Lung (tissue), 12 donors: ENCODE results near the gene FOXP3. TPM values are rescaled to one million over a fixed set of nuclear protein-coding genes. Genes with fewer than 3 reads are reported as not detected.
"Not testable (repeated sequence)": the region's sequence is repeated elsewhere in the genome, so short reads cannot be mapped to it uniquely, and the experiment has no call there.

Experiments used
- ATAC-seq: fragments of 200-7000 bp; cut with Tn5 transposase; one replicate; pipeline ENCODE4 v1.9.1; 2020; ENCODE audit warnings: moderate number of reproducible peaks; ENCODE audit not compliant: insufficient read depth, low FRiP score
- DNase-seq, 3 donors: peaks; one replicate each; pipeline ENCODE4 v3.0.0-alpha.2; 2013 to 2017
- H3K27ac ChIP-seq, 2 donors: one replicate each; pipeline ENCODE4 v1.5.1; 2013; ENCODE audit warnings: mild to moderate bottlenecking in 2 of 2, moderate library complexity in 2 of 2, control low read depth in 1 of 2, inconsistent platforms in 1 of 2, low read depth in 1 of 2, low read length in 1 of 2
- H3K27me3 ChIP-seq, 3 donors: one replicate each; pipeline ENCODE4 v1.5.1; 2013; ENCODE audit warnings: low read length in 2 of 3; ENCODE audit not compliant: control insufficient read depth in 3 of 3, insufficient read depth in 3 of 3
- H3K36me3 ChIP-seq, 4 donors: one replicate each; pipeline ENCODE4 v1.5.1; 2013; ENCODE audit warnings: low read length in 4 of 4, mild to moderate bottlenecking in 1 of 4, moderate library complexity in 1 of 4; ENCODE audit not compliant: control insufficient read depth in 4 of 4, insufficient read depth in 4 of 4
- H3K4me1 ChIP-seq, 5 donors: one replicate each; pipeline ENCODE4 v1.5.1; 2013; ENCODE audit warnings: low read length in 5 of 5, mild to moderate bottlenecking in 2 of 5, moderate library complexity in 1 of 5; ENCODE audit not compliant: control insufficient read depth in 5 of 5, insufficient read depth in 5 of 5
- H3K4me3 ChIP-seq: one replicate; pipeline ENCODE4 v1.5.1; 2013; ENCODE audit warnings: mild to moderate bottlenecking, control low read depth, moderate library complexity
- H3K9ac ChIP-seq, 2 donors: one replicate each; pipeline ENCODE4 v1.5.1; 2013; ENCODE audit warnings: low read length in 2 of 2, control low read depth in 1 of 2; ENCODE audit not compliant: insufficient read depth in 1 of 2
- H3K9me3 ChIP-seq, 4 donors: one replicate each; pipeline ENCODE4 v1.5.1; 2013; ENCODE audit warnings: low read length in 3 of 4, mild to moderate bottlenecking in 1 of 4, moderate library complexity in 1 of 4; ENCODE audit not compliant: control insufficient read depth in 4 of 4, insufficient read depth in 3 of 4
- CTCF ChIP-seq: IDR thresholded peaks from 2 replicates; pipeline ENCODE4 v1.5.1; 2012; ENCODE audit warnings: mild to moderate bottlenecking; ENCODE audit errors: control extremely low read depth, extremely low read depth
- WGBS, 2 donors: extraction: QIAGEN DNeasy Blood & Tissue Kit; methylation state at CpG; one replicate each; pipeline ENCODE4 v1.1.7; 2013; 5-methylcytosine and 5-hydroxymethylcytosine counted together
- polyA plus RNA-seq, 2 donors: library from polyadenylated mRNA; stranded (reverse); fragments of 200-250 nt; gene quantifications; one replicate each; pipeline ENCODE4 v1.2.1, GENCODE V29; 2013
- total RNA-seq, 2 donors: library from RNA; depleted of rRNA in 1 of 2; stranded (reverse); fragments of >200 nt in 1 of 2; gene quantifications; one replicate each; pipeline ENCODE4 v1.2.1, GENCODE V29; 2014 to 2021
- donor health status: control.
- donor health status: control.
- donor health status: Bipolar disorder and iron deficiency.
- donor health status: healthy.
- donor health status: DM: yes; HTN: yes; CAD: no.

The FOXP3 gene
- total and polyA plus RNA-seq, 4 donors, result 0.12 to 1.4 (median 0.48) TPM

DNA sequence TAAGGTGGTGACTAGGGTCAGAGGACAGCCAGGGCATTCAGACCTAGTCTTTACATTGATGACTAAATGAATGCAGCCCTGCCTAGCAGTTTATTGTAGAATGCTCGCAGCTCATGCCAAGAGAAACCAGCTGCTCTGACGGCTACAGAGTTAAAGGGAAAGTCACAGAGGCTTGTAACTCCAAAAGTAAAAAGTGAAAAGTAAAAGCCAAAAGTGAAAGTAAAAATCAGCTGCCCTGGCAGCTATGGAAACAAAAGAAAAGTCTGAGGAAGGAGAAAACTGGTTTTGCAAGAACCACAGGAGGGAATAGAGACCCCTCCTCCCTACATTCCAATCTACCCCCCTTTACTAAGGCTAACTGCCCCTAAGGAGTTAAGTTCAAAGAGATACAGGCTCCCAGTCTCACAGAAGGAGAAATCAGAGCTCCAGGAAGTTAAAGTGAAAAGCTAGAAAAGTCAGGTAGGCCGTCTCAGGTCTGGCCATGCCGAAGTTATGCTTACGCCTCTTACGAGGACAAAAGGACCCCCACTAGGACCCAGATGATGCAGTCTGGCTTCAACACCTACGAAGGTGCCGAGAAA, 45.0 kb upstream of the FOXP3 start:
- no peaks in the 10 kb centered on the region for H3K9me3 ChIP-seq
- no peak for TF ChIP-seq CTCF
- peak overlapping the region; percentile 14 to 74 for H3K27ac ChIP-seq
- H3K4me3 ChIP-seq, result no peak overlapping the region
- WGBS, 2 donors, result 6 to 29% methylated on average over 8 of the region's 8 CpGs
- DNase-seq, result peak; percentile 40 to 78 (median 71)
- H3K4me1 ChIP-seq, result peaks cover 0 to 2% (median 0%) of the 10 kb centered on the region in 5 donors
- H3K27me3 ChIP-seq, result peaks cover 0 to 3% (median 0%) of the 10 kb centered on the region in 3 donors
- H3K36me3 ChIP-seq, result no peaks in the 10 kb centered on the region
- no peak for ATAC-seq
- H3K9ac ChIP-seq, result peak overlapping the region in 1 of 2 donors; percentile 67

DNA sequence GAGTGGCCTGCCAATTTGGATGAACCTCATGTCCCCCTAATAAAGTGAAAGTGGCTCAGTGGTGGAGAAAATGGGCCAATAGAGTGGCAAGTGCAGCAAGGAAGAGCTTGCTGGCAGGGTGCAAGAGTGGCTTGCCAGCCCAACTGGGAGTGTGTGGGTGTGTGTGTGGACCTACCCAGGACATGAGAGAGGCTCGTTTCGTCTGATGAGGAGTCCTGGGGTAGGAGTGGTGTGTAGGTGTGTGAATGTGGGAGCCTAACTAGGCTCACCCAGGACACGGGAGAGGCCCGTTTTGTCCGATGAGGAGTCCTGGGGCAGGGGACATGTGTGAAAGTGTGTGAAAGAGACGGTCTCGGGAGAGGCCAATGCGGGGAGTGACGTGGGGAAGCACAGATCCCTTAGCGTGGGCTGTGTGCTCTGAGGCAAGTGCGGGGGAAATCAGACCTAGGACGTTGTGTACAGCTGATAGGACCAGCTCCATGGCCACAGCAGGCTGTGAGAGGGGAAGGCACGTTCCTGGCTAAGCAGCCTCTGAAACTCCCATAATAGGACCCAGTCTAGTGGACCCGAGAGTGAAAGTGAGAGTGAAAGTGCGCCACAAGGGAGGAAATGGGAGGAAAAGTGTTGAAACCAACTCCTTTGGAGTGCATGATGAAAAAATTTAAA, 44.2 kb upstream of the FOXP3 start:
- H3K9ac ChIP-seq, result no peak overlapping the region
- H3K27ac ChIP-seq, result peak overlapping the region; percentile 14 to 69
- WGBS, 2 donors, result 41 to 64% methylated on average over 13 to 15 of the region's 15 CpGs

GRCh38 chrX:49307775-49308174, 43.3 kb upstream of the FOXP3 start:
- H3K4me1 ChIP-seq, H3K4me3 ChIP-seq, DNase-seq, H3K9me3 ChIP-seq, ATAC-seq, H3K27me3 ChIP-seq, H3K27ac ChIP-seq, H3K9ac ChIP-seq, H3K36me3 ChIP-seq: not testable (repeated sequence)
- whole genome bisulfite sequencing, 2 donors, result 32 to 57% methylated on average over 2 of the region's 2 CpGs

More for the DNA sequence above, 44.2 kb upstream of the FOXP3 start:
- ATAC-seq (peak; percentile 41), DNase-seq (peak in 2 of 3 donors; percentile 25 to 56)
- H3K27me3 ChIP-seq, result no peaks in the 10 kb centered on the region
- TF ChIP-seq CTCF, result no peak
- H3K4me3 ChIP-seq, result no peak overlapping the region
- H3K36me3 ChIP-seq, result no peaks in the 10 kb centered on the region
- peaks cover 0 to 2% (median 0%) of the 10 kb centered on the region in 5 donors for H3K4me1 ChIP-seq
- no peaks in the 10 kb centered on the region for H3K9me3 ChIP-seq

DNA sequence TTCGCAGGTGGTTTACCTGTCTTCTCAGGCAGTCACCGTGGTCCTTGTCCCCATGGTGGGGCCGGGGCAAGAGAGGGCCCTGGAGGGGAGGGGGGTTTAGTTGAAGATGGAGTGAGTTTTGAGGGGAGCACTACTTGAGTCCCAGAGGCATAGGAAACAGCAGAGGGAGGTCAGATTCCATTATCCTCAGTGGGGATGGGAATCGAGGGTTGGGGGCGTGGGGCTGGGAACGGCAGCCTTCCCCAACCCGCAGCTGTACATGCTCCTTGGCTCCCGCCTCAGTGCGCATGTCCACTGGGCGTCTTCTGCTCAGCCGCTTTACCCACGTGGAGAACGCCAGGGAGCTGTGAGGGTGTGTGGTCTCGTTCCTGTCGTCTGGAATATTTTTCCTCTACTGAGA, 38.8 kb upstream of the FOXP3 start, which contains the start of gene GAGE10:
TSS of gene GAGE10 (plus strand) at position 301 of the 400 bp plus-strand sequence. CDS start 1,214 bp downstream, outside the sequence.
- Histone ChIP-seq H3K9me3 (no peaks in the 10 kb centered on the region), H3K4me1 (no peaks in the 10 kb centered on the region), H3K27ac (no peak within 1 kb of the TSS), H3K4me3 (no peak within 1 kb of the TSS), H3K9ac (no peak within 1 kb of the TSS), H3K27me3 (no peaks in the 10 kb centered on the region), H3K36me3 (no peaks in the 10 kb centered on the region)
- no peak for TF ChIP-seq CTCF
- WGBS, 2 donors, result 77 to 90% methylated on average over 13 to 15 of the region's 15 CpGs
- DNase-seq, result no peak
- no peak for ATAC-seq
